ENCODE data around the gene DLG2.

GRCh38 chr11:84214557-84214956 lies 1412.6 kb downstream of the DLG2 start:
- TF ChIP-seq, protein P1, sequence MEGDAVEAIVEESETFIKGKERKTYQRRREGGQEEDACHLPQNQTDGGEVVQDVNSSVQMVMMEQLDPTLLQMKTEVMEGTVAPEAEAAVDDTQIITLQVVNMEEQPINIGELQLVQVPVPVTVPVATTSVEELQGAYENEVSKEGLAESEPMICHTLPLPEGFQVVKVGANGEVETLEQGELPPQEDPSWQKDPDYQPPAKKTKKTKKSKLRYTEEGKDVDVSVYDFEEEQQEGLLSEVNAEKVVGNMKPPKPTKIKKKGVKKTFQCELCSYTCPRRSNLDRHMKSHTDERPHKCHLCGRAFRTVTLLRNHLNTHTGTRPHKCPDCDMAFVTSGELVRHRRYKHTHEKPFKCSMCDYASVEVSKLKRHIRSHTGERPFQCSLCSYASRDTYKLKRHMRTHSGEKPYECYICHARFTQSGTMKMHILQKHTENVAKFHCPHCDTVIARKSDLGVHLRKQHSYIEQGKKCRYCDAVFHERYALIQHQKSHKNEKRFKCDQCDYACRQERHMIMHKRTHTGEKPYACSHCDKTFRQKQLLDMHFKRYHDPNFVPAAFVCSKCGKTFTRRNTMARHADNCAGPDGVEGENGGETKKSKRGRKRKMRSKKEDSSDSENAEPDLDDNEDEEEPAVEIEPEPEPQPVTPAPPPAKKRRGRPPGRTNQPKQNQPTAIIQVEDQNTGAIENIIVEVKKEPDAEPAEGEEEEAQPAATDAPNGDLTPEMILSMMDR (IDR thresholded peaks at IDR 0.05) = no peak
- no peak for TF ChIP-seq POLR2A (IDR thresholded peaks at IDR 0.05)

Data from uterus (tissue), 2 donors.